ENCODE data around the gene DUSP16. TPM values are rescaled to one million over a fixed set of nuclear protein-coding genes. Genes with fewer than 3 reads are reported as not detected.

DUSP16 gene
- total and polyA plus RNA-seq, 7 experiments from 2014 or later: 4.4 to 42.8 (median 29.2) TPM

GRCh38 chr12:12443431-12443878 lies 119.2 kb downstream of the DUSP16 start:
- Histone ChIP-seq H3K4me1 (ENCODE audit: control insufficient read depth in 2 of 2, insufficient read depth in 2 of 2, low read length in 2 of 2) (peaks cover 52 to 54% of the 10 kb centered on the region in 2 donors), H3K36me3 (ENCODE audit: control insufficient read depth in 2 of 3, insufficient read depth in 3 of 3, low read length in 3 of 3) (no peaks in the 10 kb centered on the region), H3K27ac (ENCODE audit: low read depth, low read length) (peak overlapping the region; percentile 61), H3K27me3 (ENCODE audit: control insufficient read depth in 2 of 2, insufficient read depth in 2 of 2, low read length in 2 of 2) (no peaks in the 10 kb centered on the region), H3K4me3 (ENCODE audit: low read length) (no peak overlapping the region), H3K9me3 (ENCODE audit: control insufficient read depth in 2 of 3, low read length in 3 of 3) (no peaks in the 10 kb centered on the region)
- Mint-ChIP-seq H3K36me3 (peaks cover 0 to 23% (median 11%) of the 10 kb centered on the region in 5 donors), H3K27me3 (no peaks in the 10 kb centered on the region), H3K27ac (peak overlapping the region; percentile 4 to 99 (median 97)), H3K9me3 (peaks cover 0 to 2% (median 0%) of the 10 kb centered on the region in 11 donors), H3K4me1 (peaks cover 39 to 70% (median 66%) of the 10 kb centered on the region in 7 donors), H3K4me3 (peak overlapping the region in 2 of 10 donors; percentile 2 to 77)
- intact Hi-C loops (cut with micrococcal nuclease): loop anchor here (2.0 to 5.0 kb wide), 3 partner anchors 36 to 63 kb away; no protein-coding TSS in a partner anchor
- ChIA-PET POLR2A (interaction anchor here (0.6 to 4.7 kb wide), 4 partner anchors 12 to 117 kb away, joined by 3 to 24 read pairs (median 8); no protein-coding TSS in a partner anchor), CTCF (no interaction called here)
- DNase-seq: no peak
- no peak for ATAC-seq

- peak overlapping the region; percentile 92 to 99 (median 97) for H3K27ac Mint-ChIP-seq
- peak overlapping the region; percentile 61 for H3K27ac ChIP-seq (ENCODE audit: low read depth, low read length)
These were observed 120.1 kb downstream of the DUSP16 start for GRCh38 chr12:12442548-12443071.

GRCh38 chr12:12441843-12442461 lies 120.7 kb downstream of the DUSP16 start:
- ATAC-seq: peak; percentile 83
- peak overlapping the region; percentile 92 to 99 (median 97) for H3K27ac Mint-ChIP-seq
- ChIA-PET CTCF (interaction anchor here (0.7 to 1.5 kb wide), 6 partner anchors 25 to 296 kb away, joined by 3 to 7 read pairs (median 4); no protein-coding TSS in a partner anchor), POLR2A (interaction anchor here (0.7 to 4.7 kb wide), 15 partner anchors 8 to 1942 kb away, joined by 3 to 24 read pairs (median 6); partner anchors contain the start of genes BORCS5 and DUSP16)
- Histone ChIP-seq H3K27me3 (ENCODE audit: control insufficient read depth in 2 of 2, insufficient read depth in 2 of 2, low read length in 2 of 2) (no peaks in the 10 kb centered on the region), H3K9me3 (ENCODE audit: control insufficient read depth in 2 of 3, low read length in 3 of 3) (no peaks in the 10 kb centered on the region), H3K27ac (ENCODE audit: low read depth, low read length) (peak overlapping the region; percentile 61), H3K4me3 (ENCODE audit: low read length) (peak overlapping the region; percentile 4), H3K4me1 (ENCODE audit: control insufficient read depth in 2 of 2, insufficient read depth in 2 of 2, low read length in 2 of 2) (peaks cover 47 to 54% of the 10 kb centered on the region in 2 donors), H3K36me3 (ENCODE audit: control insufficient read depth in 2 of 3, insufficient read depth in 3 of 3, low read length in 3 of 3) (no peaks in the 10 kb centered on the region)
- peaks cover 0 to 5% (median under 1%) of the 10 kb centered on the region in 11 donors for H3K9me3 Mint-ChIP-seq
- H3K4me3 Mint-ChIP-seq: peak overlapping the region; percentile 38 to 78 (median 60)
- peaks cover 5 to 26% (median 12%) of the 10 kb centered on the region in 5 donors for H3K36me3 Mint-ChIP-seq
- intact Hi-C loops (cut with micrococcal nuclease): loop anchor here (1.0 to 5.0 kb wide), 11 partner anchors 14 to 366 kb away; no protein-coding TSS in a partner anchor
- H3K4me1 Mint-ChIP-seq: peaks cover 33 to 65% (median 61%) of the 10 kb centered on the region in 7 donors
- no peaks in the 10 kb centered on the region for H3K27me3 Mint-ChIP-seq
- peak; percentile 35 to 85 (median 74) for DNase-seq

More at GRCh38 chr12:12442548-12443071, 120.1 kb downstream of the DUSP16 start:
- peak overlapping the region in 9 of 10 donors; percentile 9 to 78 (median 56) for H3K4me3 Mint-ChIP-seq
- peak in 1 of 9 donors; percentile 32 for DNase-seq
- H3K36me3 ChIP-seq (ENCODE audit: control insufficient read depth in 2 of 3, insufficient read depth in 3 of 3, low read length in 3 of 3): no peaks in the 10 kb centered on the region
- H3K4me1 Mint-ChIP-seq: peaks cover 39 to 72% (median 66%) of the 10 kb centered on the region in 7 donors
- intact Hi-C loops (cut with micrococcal nuclease): loop anchor here (1.0 to 5.0 kb wide), 10 partner anchors 14 to 366 kb away; no protein-coding TSS in a partner anchor
- H3K9me3 Mint-ChIP-seq: peaks cover 0 to 2% (median 0%) of the 10 kb centered on the region in 11 donors
- H3K4me1 ChIP-seq (ENCODE audit: control insufficient read depth in 2 of 2, insufficient read depth in 2 of 2, low read length in 2 of 2): peaks cover 52 to 54% of the 10 kb centered on the region in 2 donors
- H3K27me3 Mint-ChIP-seq: no peaks in the 10 kb centered on the region
- no peaks in the 10 kb centered on the region for H3K27me3 ChIP-seq (ENCODE audit: control insufficient read depth in 2 of 2, insufficient read depth in 2 of 2, low read length in 2 of 2)
- no peak overlapping the region for H3K4me3 ChIP-seq (ENCODE audit: low read length)
- no peak for ATAC-seq
- H3K9me3 ChIP-seq (ENCODE audit: control insufficient read depth in 2 of 3, low read length in 3 of 3): no peaks in the 10 kb centered on the region
- ChIA-PET CTCF (interaction anchor here (1.0 to 1.5 kb wide), 3 partner anchors 24 to 129 kb away, joined by 3 to 7 read pairs (median 4); no protein-coding TSS in a partner anchor), POLR2A (interaction anchor here (0.6 to 4.7 kb wide), 14 partner anchors 9 to 373 kb away, joined by 3 to 24 read pairs (median 6); partner anchors contain the start of genes BORCS5 and DUSP16)
- peaks cover 0 to 27% (median 11%) of the 10 kb centered on the region in 5 donors for H3K36me3 Mint-ChIP-seq

DNA sequence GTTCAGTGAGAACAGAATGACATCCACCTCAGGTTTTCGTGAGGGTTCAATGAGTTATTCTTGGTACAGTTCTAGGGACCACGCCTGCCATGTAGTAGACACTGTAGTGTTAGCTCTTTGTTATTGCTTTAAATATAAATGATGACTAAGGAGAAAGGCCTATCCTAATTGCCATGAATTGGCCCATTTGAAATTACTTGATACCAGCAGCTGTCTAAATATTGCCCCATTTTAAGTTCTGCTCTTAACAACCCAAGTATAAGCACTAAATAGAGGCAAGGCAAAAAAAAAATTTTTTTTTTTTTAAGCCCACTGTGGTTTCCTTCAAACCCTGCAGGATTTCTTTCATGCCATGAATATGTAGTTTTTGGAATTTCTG lies 121.2 kb downstream of the DUSP16 start:
- peak overlapping the region; percentile 55 to 78 (median 60) for H3K4me3 Mint-ChIP-seq
- H3K27ac Mint-ChIP-seq: peak overlapping the region; percentile 92 to 99 (median 97)
- ATAC-seq (peak; percentile 0), DNase-seq (no peak)
- H3K9me3 Mint-ChIP-seq: peaks cover 0 to 5% (median 2%) of the 10 kb centered on the region in 11 donors
- peaks cover 32 to 60% (median 56%) of the 10 kb centered on the region in 7 donors for H3K4me1 Mint-ChIP-seq
- Histone ChIP-seq H3K27ac (ENCODE audit: low read depth, low read length) (peak overlapping the region; percentile 61), H3K9me3 (ENCODE audit: control insufficient read depth in 2 of 3, low read length in 3 of 3) (no peaks in the 10 kb centered on the region), H3K36me3 (ENCODE audit: control insufficient read depth in 2 of 3, insufficient read depth in 3 of 3, low read length in 3 of 3) (no peaks in the 10 kb centered on the region), H3K4me1 (ENCODE audit: control insufficient read depth in 2 of 2, insufficient read depth in 2 of 2, low read length in 2 of 2) (peaks cover 47 to 54% of the 10 kb centered on the region in 2 donors), H3K27me3 (ENCODE audit: control insufficient read depth in 2 of 2, insufficient read depth in 2 of 2, low read length in 2 of 2) (no peaks in the 10 kb centered on the region), H3K4me3 (ENCODE audit: low read length) (peak overlapping the region; percentile 4)
- H3K27me3 Mint-ChIP-seq: no peaks in the 10 kb centered on the region
- intact Hi-C loops (cut with micrococcal nuclease): loop anchor here (1.0 to 5.0 kb wide), 3 partner anchors 34 to 215 kb away; no protein-coding TSS in a partner anchor
- peaks cover 7 to 26% (median 12%) of the 10 kb centered on the region in 5 donors for H3K36me3 Mint-ChIP-seq
- POLR2A ChIA-PET: interaction anchor here (0.7 to 4.7 kb wide), 17 partner anchors 8 to 1943 kb away, joined by 3 to 24 read pairs (median 4); partner anchors contain the start of genes BORCS5 and DUSP16
- CTCF ChIA-PET: interaction anchor here (0.7 to 1.5 kb wide), 6 partner anchors 25 to 297 kb away, joined by 3 to 7 read pairs (median 4); no protein-coding TSS in a partner anchor

- CTCF ChIA-PET: interaction anchor here (0.8 to 1.5 kb wide), 3 partner anchors 26 to 75 kb away, joined by 3 to 7 read pairs (median 3); no protein-coding TSS in a partner anchor
- Histone ChIP-seq H3K27me3 (ENCODE audit: control insufficient read depth in 2 of 2, insufficient read depth in 2 of 2, low read length in 2 of 2) (no peaks in the 10 kb centered on the region), H3K9me3 (ENCODE audit: control insufficient read depth in 2 of 3, low read length in 3 of 3) (no peaks in the 10 kb centered on the region), H3K4me3 (ENCODE audit: low read length) (no peak overlapping the region), H3K27ac (ENCODE audit: low read depth, low read length) (peak overlapping the region; percentile 61), H3K36me3 (ENCODE audit: control insufficient read depth in 2 of 3, insufficient read depth in 3 of 3, low read length in 3 of 3) (no peaks in the 10 kb centered on the region), H3K4me1 (ENCODE audit: control insufficient read depth in 2 of 2, insufficient read depth in 2 of 2, low read length in 2 of 2) (peaks cover 47 to 54% of the 10 kb centered on the region in 2 donors)
- H3K9me3 Mint-ChIP-seq: peaks cover 0 to 5% (median 2%) of the 10 kb centered on the region in 11 donors
- POLR2A ChIA-PET: interaction anchor here (0.7 to 4.7 kb wide), 12 partner anchors 13 to 262 kb away, joined by 3 to 24 read pairs (median 5); partner anchors contain the start of gene BORCS5
- peak in 1 of 9 donors; percentile 4 for DNase-seq
- ATAC-seq: no peak
- peak overlapping the region; percentile 92 to 99 (median 97) for H3K27ac Mint-ChIP-seq
- peaks cover 11 to 30% (median 16%) of the 10 kb centered on the region in 5 donors for H3K36me3 Mint-ChIP-seq
- no peaks in the 10 kb centered on the region for H3K27me3 Mint-ChIP-seq
- peak overlapping the region; percentile 55 to 78 (median 66) for H3K4me3 Mint-ChIP-seq
- intact Hi-C loops (cut with micrococcal nuclease): loop anchor here (1.0 to 5.0 kb wide), 3 partner anchors 34 to 215 kb away; no protein-coding TSS in a partner anchor
- peaks cover 32 to 57% (median 55%) of the 10 kb centered on the region in 7 donors for H3K4me1 Mint-ChIP-seq
These were observed 121.8 kb downstream of the DUSP16 start for GRCh38 chr12:12440784-12441428.

All from naive thymus-derived CD4-positive, alpha-beta T cell (primary cell).